Measurements from ENCODE around the gene SERPINE1.
"Not testable (repeated sequence)": the region's sequence is repeated elsewhere in the genome, so short reads cannot be mapped to it uniquely, and the experiment has no call there.

SERPINE1 gene

GRCh38 chr7:101126651-101127459 lies at the start of gene SERPINE1:
SERPINE1 (plus strand) TSS chr7:101127104; CDS start chr7:101128394, 1,290 bp downstream.
- peak; percentile 78 for DNase-seq (ENCODE audit: low spot score)

GRCh38 chr7:101077303-101078086 lies 49.4 kb upstream of the SERPINE1 start:
- peak; percentile 91 for DNase-seq (ENCODE audit: low spot score)

- no peak for DNase-seq (ENCODE audit: low spot score)
Observed at GRCh38 chr7:101081432-101081831, 45.5 kb upstream of the SERPINE1 start.

GRCh38 chr7:101084865-101085161 lies 42.1 kb upstream of the SERPINE1 start:
- DNase-seq (ENCODE audit: low spot score) = no peak

GRCh38 chr7:101085162-101085964 lies 41.5 kb upstream of the SERPINE1 start, which contains the start of gene TRIM56:
TRIM56 (plus strand) TSS chr7:101085481; CDS start chr7:101087313, 1,832 bp downstream.
- DNase-seq (ENCODE audit: low spot score) = peak; percentile 85

- no peak for DNase-seq (ENCODE audit: low spot score)
Observed at GRCh38 chr7:101087334-101088068, 39.4 kb upstream of the SERPINE1 start.

- DNase-seq (ENCODE audit: low spot score) = no peak
Observed at GRCh38 chr7:101088069-101088425, 38.9 kb upstream of the SERPINE1 start.

- no peak for DNase-seq (ENCODE audit: low spot score)
Observed at GRCh38 chr7:101088858-101089529, 37.9 kb upstream of the SERPINE1 start.

- DNase-seq (ENCODE audit: low spot score) = no peak
Observed at GRCh38 chr7:101089876-101090275, 37.0 kb upstream of the SERPINE1 start.

GRCh38 chr7:101092266-101092905 lies 34.5 kb upstream of the SERPINE1 start:
- DNase-seq (ENCODE audit: low spot score) = not testable (repeated sequence)

GRCh38 chr7:101093906-101094305 lies 33.0 kb upstream of the SERPINE1 start:
- no peak for DNase-seq (ENCODE audit: low spot score)

GRCh38 chr7:101094376-101094775 lies 32.5 kb upstream of the SERPINE1 start:
- no peak for DNase-seq (ENCODE audit: low spot score)

GRCh38 chr7:101094791-101095375 lies 32.0 kb upstream of the SERPINE1 start:
- peak; percentile 73 for DNase-seq (ENCODE audit: low spot score)

GRCh38 chr7:101096331-101096956 lies 30.5 kb upstream of the SERPINE1 start:
- no peak for DNase-seq (ENCODE audit: low spot score)

- no peak for DNase-seq (ENCODE audit: low spot score)
Observed at GRCh38 chr7:101096957-101097347, 30.0 kb upstream of the SERPINE1 start.

- no peak for DNase-seq (ENCODE audit: low spot score)
Observed at GRCh38 chr7:101097561-101097960, 29.3 kb upstream of the SERPINE1 start.

GRCh38 chr7:101099969-101100781 lies 26.7 kb upstream of the SERPINE1 start:
- peak; percentile 86 for DNase-seq (ENCODE audit: low spot score)

GRCh38 chr7:101100858-101101847 lies 25.8 kb upstream of the SERPINE1 start:
- DNase-seq (ENCODE audit: low spot score) = no peak
